Tracheal epithelial cell (primary cell): ENCODE results near the gene ITSN1. TPM values are rescaled to one million over a fixed set of nuclear protein-coding genes. Genes with fewer than 3 reads are reported as not detected.

Source experiments
- total RNA-seq: library from RNA; depleted of rRNA; stranded (reverse); fragments of >200 nt; gene quantifications from 2 replicates; pipeline ENCODE4 v1.2.1, GENCODE V29; 2014

The ITSN1 gene
- 12.5 and 15.8 TPM in 2 replicates for total RNA-seq

GRCh38 chr21:33642027-33642895 is at the start of gene ITSN1:
Gene ITSN1, plus strand, starts transcription at chr21:33642501. Its CDS starts 76,328 bp downstream, at chr21:33718829.

GRCh38 chr21:33641352-33642026 is 812 bp upstream of the ITSN1 start, which contains the start of gene CRYZL1:
Gene CRYZL1, minus strand, starts transcription at chr21:33641741. Its CDS starts 10,190 bp downstream, at chr21:33631551.

GRCh38 chr21:33915368-33916199 is 273.3 kb downstream of the ITSN1 start, which contains the start of gene ATP5PO:
Gene ATP5PO, minus strand, starts transcription at chr21:33915804. Its CDS starts 41 bp downstream, at chr21:33915763.

Other genes with a start within 250 kb of the ITSN1 start
- gene IFNGR2, start 239.1 kb upstream of the ITSN1 start, total RNA-seq, result 72.7 and 117 TPM in 2 replicates
- gene TMEM50B, start 162.5 kb upstream of the ITSN1 start, total RNA-seq, result 16.1 and 20.7 TPM in 2 replicates
- gene DNAJC28, start 150.8 kb upstream of the ITSN1 start, total RNA-seq, result 0.85 and 1.4 TPM in 2 replicates
- 91.6 and 108 TPM in 2 replicates for gene GART, start 100.4 kb upstream of the ITSN1 start, total RNA-seq
- 120 and 141 TPM in 2 replicates for gene SON, start 99.5 kb upstream of the ITSN1 start, total RNA-seq
- gene DONSON, start 53.8 kb upstream of the ITSN1 start, total RNA-seq, result 4.0 and 10.8 TPM in 2 replicates
- 10.8 and 15.1 TPM in 2 replicates for gene CRYZL1, start 760 bp upstream of the ITSN1 start, total RNA-seq